GM23248 (cell line): ENCODE data around the gene TMEM163. TPM values are rescaled to one million over a fixed set of nuclear protein-coding genes. Genes with fewer than 3 reads are reported as not detected.

Experiments
- DNase-seq: peaks from one replicate; pipeline ENCODE4 v3.0.0-alpha.2; 2015
- H2AFZ ChIP-seq: fragments of 200-600 bp; sonication (generic); 2 replicates; pipeline ENCODE4 v1.6.1; 2016; ENCODE audit warnings: antibody characterized with exemption
- H3F3A ChIP-seq: fragments of 200-600 bp; sonication (generic); 2 replicates; pipeline ENCODE4 v1.6.1; 2016; ENCODE audit warnings: mild to moderate bottlenecking, antibody characterized with exemption, mixed run types; ENCODE audit not compliant: insufficient read depth
- H3K27ac ChIP-seq: fragments of 200-600 bp; sonication (generic); 2 replicates; pipeline ENCODE4 v1.5.1; 2016; ENCODE audit warnings: mild to moderate bottlenecking
- H3K27me3 ChIP-seq: fragments of 200-600 bp; sonication (generic); replicated peaks from 2 replicates; pipeline ENCODE4 v1.6.1; 2016; ENCODE audit warnings: mild to moderate bottlenecking; ENCODE audit not compliant: insufficient read depth
- H3K36me3 ChIP-seq: fragments of 200-600 bp; sonication (generic); 2 replicates; pipeline ENCODE4 v1.6.1; 2016; ENCODE audit warnings: low read depth, mild to moderate bottlenecking
- H3K4me1 ChIP-seq: fragments of 200-600 bp; sonication (generic); 2 replicates; pipeline ENCODE4 v1.6.1; 2016; ENCODE audit warnings: mild to moderate bottlenecking; ENCODE audit not compliant: insufficient read depth
- H3K4me2 ChIP-seq: fragments of 200-600 bp; sonication (generic); one replicate; pipeline ENCODE4 v1.6.1; 2016; ENCODE audit warnings: mild to moderate bottlenecking; ENCODE audit not compliant: unreplicated experiment
- H3K4me3 ChIP-seq: fragments of 200-600 bp; sonication (generic); 2 replicates; pipeline ENCODE4 v1.5.1; 2016; ENCODE audit warnings: mild to moderate bottlenecking
- H3K79me2 ChIP-seq: fragments of 200-600 bp; sonication (generic); 2 replicates; pipeline ENCODE4 v1.6.1; 2016; ENCODE audit warnings: mild to moderate bottlenecking; ENCODE audit not compliant: insufficient read depth
- H3K9ac ChIP-seq: fragments of 200-600 bp; sonication (generic); 2 replicates; pipeline ENCODE4 v1.6.1; 2016; ENCODE audit warnings: mild to moderate bottlenecking
- H3K9me2 ChIP-seq: fragments of 200-600 bp; sonication (generic); 2 replicates; pipeline ENCODE4 v1.6.1; 2016; ENCODE audit warnings: mixed run types, mild to moderate bottlenecking, moderate library complexity; ENCODE audit not compliant: insufficient read depth
- H3K9me3 ChIP-seq: fragments of 200-600 bp; sonication (generic); one replicate; pipeline ENCODE4 v1.6.1; 2017; ENCODE audit warnings: low read depth
- H4K20me1 ChIP-seq: fragments of 200-600 bp; sonication (generic); 2 replicates; pipeline ENCODE4 v1.6.0; 2016; ENCODE audit not compliant: insufficient read depth
- EZH2 ChIP-seq: fragments of 200-600 bp; sonication (generic); IDR thresholded peaks from 2 replicates; pipeline ENCODE4 v1.6.1; 2018; ENCODE audit warnings: antibody characterized with exemption, mild to moderate bottlenecking; ENCODE audit not compliant: insufficient read depth, poor library complexity, severe bottlenecking
- EZH2phosphoT487 ChIP-seq: fragments of 200-600 bp; sonication (generic); IDR thresholded peaks from 2 replicates; pipeline ENCODE4 v1.6.1; 2018; ENCODE audit warnings: antibody characterized with exemption, moderate library complexity, mild to moderate bottlenecking, low read depth; ENCODE audit not compliant: insufficient read depth
- WGBS, 2 experiments: methylation state at CpG; one replicate each; pipeline ENCODE4 v1.1.6; 2015 to 2017; ENCODE audit warnings: low lambda C conversion rate in 2 of 2, low coverage in 1 of 2; ENCODE audit errors: missing lambda C conversion rate in 2 of 2; 5-methylcytosine and 5-hydroxymethylcytosine counted together
- in situ Hi-C: fragments of 300-500 bp; cut with MboI; formaldehyde crosslinking; loops from 2 replicates; pipeline ENCODE4 v1.15.0; 2020
- polyA plus RNA-seq: library from polyadenylated mRNA; unstranded; fragments of >200 nt; fragmentation: Nextera tagmentation; extraction: Ambion mirVana; gene quantifications from 2 replicates; pipeline ENCODE4 v1.2.1, GENCODE V29; 2016
- total RNA-seq: library from RNA; depleted of rRNA; stranded (reverse); fragments of >200 nt; shearing (Covaris generic); gene quantifications from 2 replicates; pipeline ENCODE4 v1.2.3, GENCODE V29; 2014

The TMEM163 gene
- total and polyA plus RNA-seq, 2 experiments from 2014 or later, result not detected

- H2AFZ ChIP-seq, result no peak overlapping the region
- H3K36me3 ChIP-seq, result no peaks in the 10 kb centered on the region
- WGBS, 2 experiments, result 35 to 40% methylated on average over 9 of the region's 9 CpGs
- no peaks in the 10 kb centered on the region for H3K9me2 ChIP-seq
- no peak overlapping the region for H3K4me3 ChIP-seq
- H3F3A ChIP-seq, result no peaks in the 10 kb centered on the region
- no peaks in the 10 kb centered on the region for H3K79me2 ChIP-seq
- H3K27ac ChIP-seq, result no peak overlapping the region
- no peaks in the 10 kb centered on the region for H3K4me1 ChIP-seq
- H4K20me1 ChIP-seq, result no peaks in the 10 kb centered on the region
- H3K27me3 ChIP-seq, result peaks cover 18% of the 10 kb centered on the region
- H3K9me3 ChIP-seq, result no peaks in the 10 kb centered on the region
- no peak overlapping the region for H3K9ac ChIP-seq
- DNase-seq, result no peak
- H3K4me2 ChIP-seq, result no peak overlapping the region
- no peak for TF ChIP-seq EZH2phosphoT487
- TF ChIP-seq EZH2, result no peak
- in situ Hi-C loops, result no loop called here
Observed at GRCh38 chr2:134491771-134492441, 226.9 kb downstream of the TMEM163 start.

GRCh38 chr2:134491022-134491421, 227.8 kb downstream of the TMEM163 start:
- Histone ChIP-seq H3K27me3 (peaks cover 18% of the 10 kb centered on the region), H3F3A (no peaks in the 10 kb centered on the region), H3K79me2 (no peaks in the 10 kb centered on the region), H3K4me2 (no peak overlapping the region), H2AFZ (no peak overlapping the region), H3K27ac (no peak overlapping the region), H3K9me3 (no peaks in the 10 kb centered on the region), H3K36me3 (no peaks in the 10 kb centered on the region), H3K9ac (no peak overlapping the region), H3K9me2 (no peaks in the 10 kb centered on the region), H4K20me1 (no peaks in the 10 kb centered on the region), H3K4me1 (no peaks in the 10 kb centered on the region), H3K4me3 (no peak overlapping the region)
- WGBS, 2 experiments, result 28 to 32% methylated on average over 4 of the region's 4 CpGs
- in situ Hi-C loops, result no loop called here
- no peak for TF ChIP-seq EZH2
- no peak for TF ChIP-seq EZH2phosphoT487
- DNase-seq, result no peak

GRCh38 chr2:134490559-134490958, 228.2 kb downstream of the TMEM163 start:
- in situ Hi-C loops, result no loop called here
- Histone ChIP-seq H3K27me3 (peaks cover 18% of the 10 kb centered on the region), H3K4me1 (no peaks in the 10 kb centered on the region), H2AFZ (no peak overlapping the region), H4K20me1 (no peaks in the 10 kb centered on the region), H3F3A (no peaks in the 10 kb centered on the region), H3K9me2 (no peaks in the 10 kb centered on the region), H3K27ac (no peak overlapping the region), H3K36me3 (no peaks in the 10 kb centered on the region), H3K9ac (no peak overlapping the region), H3K79me2 (no peaks in the 10 kb centered on the region), H3K4me2 (no peak overlapping the region), H3K9me3 (no peaks in the 10 kb centered on the region), H3K4me3 (no peak overlapping the region)
- no peak for TF ChIP-seq EZH2
- DNase-seq, result no peak
- WGBS, 2 experiments, result 31 to 32% methylated on average over 4 of the region's 4 CpGs

DNA sequence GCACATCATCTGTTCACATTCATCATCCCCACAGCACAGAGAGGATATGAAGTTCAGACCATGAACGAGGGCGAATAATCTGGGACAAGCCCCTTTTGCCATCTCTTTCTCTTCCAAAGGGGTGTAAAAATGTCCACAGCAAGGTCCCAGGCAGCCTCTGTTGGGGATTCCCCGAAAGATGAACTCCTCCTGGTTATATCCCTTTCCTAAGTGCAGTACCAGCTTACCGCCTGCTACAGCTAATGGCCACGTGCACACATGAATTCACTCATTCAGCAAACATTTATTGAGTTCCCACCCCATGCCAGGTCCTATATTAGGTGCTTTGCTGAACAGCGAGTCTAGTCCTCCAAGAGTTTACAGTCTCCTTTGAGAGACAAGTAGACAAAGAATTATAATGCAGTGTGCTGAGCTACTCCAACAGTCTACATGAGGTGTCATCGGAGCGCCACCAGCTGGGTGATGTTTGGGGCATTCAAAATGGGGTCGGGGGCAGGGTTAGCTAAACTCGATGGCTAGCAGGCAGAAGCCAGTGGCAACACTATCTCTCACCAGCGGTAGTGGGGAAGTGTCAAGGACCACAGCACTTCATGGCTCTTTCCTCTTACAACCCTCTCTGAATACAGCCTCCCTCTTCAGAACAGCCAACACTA, 228.9 kb downstream of the TMEM163 start:
- in situ Hi-C loops, result no loop called here
- Histone ChIP-seq H4K20me1 (no peaks in the 10 kb centered on the region), H3K4me3 (no peak overlapping the region), H3K9ac (no peak overlapping the region), H3K36me3 (no peaks in the 10 kb centered on the region), H3K4me1 (no peaks in the 10 kb centered on the region), H3K9me3 (no peaks in the 10 kb centered on the region), H3K4me2 (no peak overlapping the region), H3F3A (no peaks in the 10 kb centered on the region), H3K79me2 (no peaks in the 10 kb centered on the region), H2AFZ (no peak overlapping the region), H3K27me3 (peaks cover 18% of the 10 kb centered on the region), H3K27ac (no peak overlapping the region), H3K9me2 (no peaks in the 10 kb centered on the region)
- DNase-seq, result no peak
- 25 to 32% methylated on average over 11 of the region's 11 CpGs for WGBS, 2 experiments
- TF ChIP-seq EZH2phosphoT487 (no peak), EZH2 (no peak)
